ENCODE data around the gene PMM2.

DNA sequence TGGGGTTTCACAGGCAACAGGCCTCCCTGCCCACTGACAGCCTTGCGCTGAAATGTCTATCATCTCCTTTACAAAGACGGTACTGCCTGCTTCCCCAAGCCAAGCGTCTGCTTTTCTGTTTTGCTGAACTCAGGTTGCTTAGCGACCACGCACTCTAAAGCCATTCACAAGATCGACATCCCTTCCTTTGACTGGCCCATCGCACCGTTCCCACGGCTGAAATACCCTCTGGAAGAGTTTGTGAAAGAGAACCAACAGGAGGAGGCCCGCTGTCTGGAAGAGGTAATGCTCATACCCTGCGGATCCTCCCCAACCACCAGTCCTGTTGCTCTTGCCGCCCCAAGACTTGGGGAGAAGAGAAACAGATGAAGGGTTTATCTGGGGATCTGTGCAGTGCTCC is 28.9 kb upstream of the PMM2 start:
- TF ChIP-seq, protein P1, sequence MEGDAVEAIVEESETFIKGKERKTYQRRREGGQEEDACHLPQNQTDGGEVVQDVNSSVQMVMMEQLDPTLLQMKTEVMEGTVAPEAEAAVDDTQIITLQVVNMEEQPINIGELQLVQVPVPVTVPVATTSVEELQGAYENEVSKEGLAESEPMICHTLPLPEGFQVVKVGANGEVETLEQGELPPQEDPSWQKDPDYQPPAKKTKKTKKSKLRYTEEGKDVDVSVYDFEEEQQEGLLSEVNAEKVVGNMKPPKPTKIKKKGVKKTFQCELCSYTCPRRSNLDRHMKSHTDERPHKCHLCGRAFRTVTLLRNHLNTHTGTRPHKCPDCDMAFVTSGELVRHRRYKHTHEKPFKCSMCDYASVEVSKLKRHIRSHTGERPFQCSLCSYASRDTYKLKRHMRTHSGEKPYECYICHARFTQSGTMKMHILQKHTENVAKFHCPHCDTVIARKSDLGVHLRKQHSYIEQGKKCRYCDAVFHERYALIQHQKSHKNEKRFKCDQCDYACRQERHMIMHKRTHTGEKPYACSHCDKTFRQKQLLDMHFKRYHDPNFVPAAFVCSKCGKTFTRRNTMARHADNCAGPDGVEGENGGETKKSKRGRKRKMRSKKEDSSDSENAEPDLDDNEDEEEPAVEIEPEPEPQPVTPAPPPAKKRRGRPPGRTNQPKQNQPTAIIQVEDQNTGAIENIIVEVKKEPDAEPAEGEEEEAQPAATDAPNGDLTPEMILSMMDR (IDR thresholded peaks at IDR 0.05; ENCODE audit: low read depth, low read length): no peak
- no peak for TF ChIP-seq POLR2A (IDR thresholded peaks at IDR 0.05; ENCODE audit: extremely low read depth, insufficient read length)
- TF ChIP-seq, protein P2, sequence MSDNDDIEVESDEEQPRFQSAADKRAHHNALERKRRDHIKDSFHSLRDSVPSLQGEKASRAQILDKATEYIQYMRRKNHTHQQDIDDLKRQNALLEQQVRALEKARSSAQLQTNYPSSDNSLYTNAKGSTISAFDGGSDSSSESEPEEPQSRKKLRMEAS (IDR thresholded peaks at IDR 0.05; ENCODE audit: low read depth, low read length): no peak

Data from NB4 (cell line).